GM12878 (cell line): Measurements from ENCODE around the gene ME1.

Experiments used
- CREB1 ChIP-seq: IDR thresholded peaks from 2 replicates; pipeline ENCODE4 v1.6.1; 2012; ENCODE audit warnings: low read depth, mild to moderate bottlenecking, inconsistent platforms
- IRF4 ChIP-seq: IDR thresholded peaks from 2 replicates; pipeline ENCODE4 v1.6.1; 2011; ENCODE audit warnings: low read depth, low read length
- PML ChIP-seq: IDR thresholded peaks from 2 replicates; pipeline ENCODE4 v1.6.1; 2012; ENCODE audit warnings: low read length, inconsistent platforms
- POLR2A ChIP-seq: IDR thresholded peaks from 2 replicates; pipeline ENCODE4 v1.6.1; 2011; ENCODE audit warnings: low read depth, mild to moderate bottlenecking, low read length
- RAD21 ChIP-seq: IDR thresholded peaks from 2 replicates; pipeline ENCODE4 v1.6.1; 2011; ENCODE audit warnings: mild to moderate bottlenecking, low read depth, low read length, moderate library complexity; ENCODE audit not compliant: insufficient read depth
- YBX1 ChIP-seq: fragments of 450-650 bp; IDR thresholded peaks from 2 replicates; pipeline ENCODE4 v1.6.1; 2016; ENCODE audit warnings: antibody characterized with exemption
- TF ChIP-seq, protein P1 (sequence below), 3 experiments: IDR thresholded peaks in 2 of 3; conservative IDR thresholded peaks in 1 of 3; 2 replicates each; pipeline ENCODE4 v1.5.1; 2011; ENCODE audit warnings: low read depth in 3 of 3, low read length in 3 of 3, mild to moderate bottlenecking in 3 of 3, control low read depth in 2 of 3, moderate library complexity in 2 of 3, inconsistent platforms in 1 of 3, mixed read lengths in 1 of 3; ENCODE audit not compliant: control insufficient read depth in 2 of 3, insufficient read depth in 1 of 3; ENCODE audit errors: extremely low read depth in 1 of 3
- TF ChIP-seq, protein P2 (sequence below): fragments of 450-650 bp; IDR thresholded peaks from 2 replicates; pipeline ENCODE4 v1.6.1; 2016; ENCODE audit warnings: mild to moderate bottlenecking, moderate library complexity, borderline replicate concordance

DNA sequence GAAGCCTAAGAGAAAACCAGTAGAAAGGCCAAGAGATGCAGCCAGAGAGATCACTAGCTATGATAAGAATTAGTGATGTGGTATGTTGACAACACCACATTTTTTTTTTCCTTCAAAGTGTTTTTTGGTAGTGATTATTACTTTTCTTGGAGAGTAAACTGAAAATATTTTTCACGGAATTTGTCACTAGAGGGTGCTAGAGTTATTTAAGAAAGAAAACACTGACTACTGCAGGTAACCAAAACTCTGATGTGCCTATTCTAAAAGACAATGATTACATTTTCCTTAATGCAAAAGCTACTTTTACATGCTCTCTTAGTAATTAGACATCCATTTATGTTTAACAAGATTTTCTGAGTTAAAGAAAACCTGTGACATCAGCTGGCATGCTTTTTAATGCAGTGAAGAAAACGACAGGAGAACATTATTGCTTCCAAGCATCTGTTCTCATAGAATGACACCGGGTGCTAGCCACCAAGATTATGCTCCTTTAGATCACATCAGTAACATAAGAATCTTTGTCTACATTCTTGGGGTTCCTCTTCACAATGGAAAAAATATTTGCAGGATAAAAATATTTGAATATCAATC, 208.9 kb downstream of the ME1 start:
- TF ChIP-seq POLR2A (no peak), CREB1 (no peak), PML (no peak), RAD21 (peak; percentile 74), YBX1 (no peak), IRF4 (no peak)
- TF ChIP-seq, protein P1, sequence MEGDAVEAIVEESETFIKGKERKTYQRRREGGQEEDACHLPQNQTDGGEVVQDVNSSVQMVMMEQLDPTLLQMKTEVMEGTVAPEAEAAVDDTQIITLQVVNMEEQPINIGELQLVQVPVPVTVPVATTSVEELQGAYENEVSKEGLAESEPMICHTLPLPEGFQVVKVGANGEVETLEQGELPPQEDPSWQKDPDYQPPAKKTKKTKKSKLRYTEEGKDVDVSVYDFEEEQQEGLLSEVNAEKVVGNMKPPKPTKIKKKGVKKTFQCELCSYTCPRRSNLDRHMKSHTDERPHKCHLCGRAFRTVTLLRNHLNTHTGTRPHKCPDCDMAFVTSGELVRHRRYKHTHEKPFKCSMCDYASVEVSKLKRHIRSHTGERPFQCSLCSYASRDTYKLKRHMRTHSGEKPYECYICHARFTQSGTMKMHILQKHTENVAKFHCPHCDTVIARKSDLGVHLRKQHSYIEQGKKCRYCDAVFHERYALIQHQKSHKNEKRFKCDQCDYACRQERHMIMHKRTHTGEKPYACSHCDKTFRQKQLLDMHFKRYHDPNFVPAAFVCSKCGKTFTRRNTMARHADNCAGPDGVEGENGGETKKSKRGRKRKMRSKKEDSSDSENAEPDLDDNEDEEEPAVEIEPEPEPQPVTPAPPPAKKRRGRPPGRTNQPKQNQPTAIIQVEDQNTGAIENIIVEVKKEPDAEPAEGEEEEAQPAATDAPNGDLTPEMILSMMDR (IDR thresholded peaks at IDR 0.05 in 2 of 3, conservative IDR thresholded peaks at IDR 0.05 in 1 of 3; ENCODE audit: control insufficient read depth in 2 of 3, extremely low read depth in 1 of 3, insufficient read depth in 1 of 3, low read depth in 3 of 3, low read length in 3 of 3), result peak; percentile 32 to 61 (median 32); a peak in 2 of 6 replicates
- TF ChIP-seq, protein P2, sequence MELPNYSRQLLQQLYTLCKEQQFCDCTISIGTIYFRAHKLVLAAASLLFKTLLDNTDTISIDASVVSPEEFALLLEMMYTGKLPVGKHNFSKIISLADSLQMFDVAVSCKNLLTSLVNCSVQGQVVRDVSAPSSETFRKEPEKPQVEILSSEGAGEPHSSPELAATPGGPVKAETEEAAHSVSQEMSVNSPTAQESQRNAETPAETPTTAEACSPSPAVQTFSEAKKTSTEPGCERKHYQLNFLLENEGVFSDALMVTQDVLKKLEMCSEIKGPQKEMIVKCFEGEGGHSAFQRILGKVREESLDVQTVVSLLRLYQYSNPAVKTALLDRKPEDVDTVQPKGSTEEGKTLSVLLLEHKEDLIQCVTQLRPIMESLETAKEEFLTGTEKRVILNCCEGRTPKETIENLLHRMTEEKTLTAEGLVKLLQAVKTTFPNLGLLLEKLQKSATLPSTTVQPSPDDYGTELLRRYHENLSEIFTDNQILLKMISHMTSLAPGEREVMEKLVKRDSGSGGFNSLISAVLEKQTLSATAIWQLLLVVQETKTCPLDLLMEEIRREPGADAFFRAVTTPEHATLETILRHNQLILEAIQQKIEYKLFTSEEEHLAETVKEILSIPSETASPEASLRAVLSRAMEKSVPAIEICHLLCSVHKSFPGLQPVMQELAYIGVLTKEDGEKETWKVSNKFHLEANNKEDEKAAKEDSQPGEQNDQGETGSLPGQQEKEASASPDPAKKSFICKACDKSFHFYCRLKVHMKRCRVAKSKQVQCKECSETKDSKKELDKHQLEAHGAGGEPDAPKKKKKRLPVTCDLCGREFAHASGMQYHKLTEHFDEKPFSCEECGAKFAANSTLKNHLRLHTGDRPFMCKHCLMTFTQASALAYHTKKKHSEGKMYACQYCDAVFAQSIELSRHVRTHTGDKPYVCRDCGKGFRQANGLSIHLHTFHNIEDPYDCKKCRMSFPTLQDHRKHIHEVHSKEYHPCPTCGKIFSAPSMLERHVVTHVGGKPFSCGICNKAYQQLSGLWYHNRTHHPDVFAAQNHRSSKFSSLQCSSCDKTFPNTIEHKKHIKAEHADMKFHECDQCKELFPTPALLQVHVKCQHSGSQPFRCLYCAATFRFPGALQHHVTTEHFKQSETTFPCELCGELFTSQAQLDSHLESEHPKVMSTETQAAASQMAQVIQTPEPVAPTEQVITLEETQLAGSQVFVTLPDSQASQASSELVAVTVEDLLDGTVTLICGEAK, result no peak
